Activated CD4-positive, alpha-beta T cell treated with anti-CD3 and anti-CD28 coated beads, Interleukin-2, Interleukin-6, amounts not matched to agents 100 ng/mL and 50 ng/mL, durations not matched to agents 16 hours and 8 hours (primary cell): ENCODE measurements around the gene PRKCQ.

ENCODE experiments used
- DNase-seq: peaks from one replicate; pipeline ENCODE4 v3.0.0-alpha.2; 2020

The PRKCQ gene

GRCh38 chr10:6579904-6580278, at the start of gene PRKCQ:
TSS of gene PRKCQ (minus strand) at chr10:6580276. CDS start at chr10:6515135, 65,141 bp downstream.
- no peak for DNase-seq

DNA sequence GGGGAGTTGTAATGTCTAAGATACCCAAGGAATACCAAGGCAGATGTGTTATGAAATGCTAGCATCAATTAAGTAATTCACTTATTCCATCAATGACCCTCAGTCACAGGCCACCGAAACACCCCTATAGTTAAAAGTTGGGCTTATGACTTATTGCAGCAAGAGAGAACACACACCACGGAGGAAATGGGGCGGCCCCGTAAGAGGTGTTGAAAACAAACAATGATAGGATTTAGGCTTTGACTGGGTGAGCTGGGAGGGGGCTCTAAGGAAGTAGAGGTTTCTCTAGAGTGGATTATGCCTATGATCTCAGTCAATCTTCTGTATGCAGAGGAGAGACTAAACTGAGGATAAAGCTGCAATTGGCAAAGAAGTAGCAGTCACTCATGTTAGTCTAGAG, 45.4 kb upstream of the PRKCQ start:
- no peak for DNase-seq

DNA sequence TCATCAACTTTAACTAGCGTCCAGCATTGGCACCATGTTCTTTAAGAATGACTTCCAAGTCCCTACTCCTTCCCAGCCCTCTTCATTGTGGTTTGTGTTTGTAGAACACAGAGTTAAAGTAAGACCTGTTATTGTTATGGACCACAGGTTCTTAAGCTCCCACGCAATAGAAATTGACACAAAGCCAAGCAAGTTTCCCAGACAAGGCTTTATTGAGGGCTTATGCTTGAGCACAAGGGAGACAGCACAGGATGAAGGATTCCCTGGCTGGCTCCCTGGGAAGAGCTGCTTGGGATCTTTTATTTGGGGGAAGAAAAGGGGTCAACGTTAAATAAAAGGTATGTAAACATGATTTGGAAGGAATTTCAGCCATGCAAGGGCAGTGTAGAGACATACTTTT, 44.3 kb upstream of the PRKCQ start:
- DNase-seq = no peak

DNA sequence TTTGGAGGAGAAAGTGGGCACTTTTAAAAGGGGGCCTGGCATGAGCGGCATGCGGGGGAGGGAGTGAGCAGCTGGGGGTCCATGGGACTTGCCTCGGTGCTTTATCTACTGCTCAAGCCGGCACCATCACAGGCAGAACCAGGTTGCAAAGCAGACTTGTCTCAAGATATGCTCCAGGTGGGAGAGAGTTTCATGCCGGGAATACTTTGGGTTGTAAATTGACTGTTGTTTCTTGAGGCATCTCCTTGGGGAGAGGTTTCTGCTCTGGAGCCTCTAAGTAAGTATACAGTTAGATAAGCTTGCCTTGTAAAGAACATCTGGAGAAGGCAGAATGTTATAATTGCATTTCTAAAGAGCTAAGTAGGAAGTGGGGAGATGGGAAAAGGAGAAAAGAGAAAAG, 42.8 kb upstream of the PRKCQ start:
- DNase-seq = no peak

DNA sequence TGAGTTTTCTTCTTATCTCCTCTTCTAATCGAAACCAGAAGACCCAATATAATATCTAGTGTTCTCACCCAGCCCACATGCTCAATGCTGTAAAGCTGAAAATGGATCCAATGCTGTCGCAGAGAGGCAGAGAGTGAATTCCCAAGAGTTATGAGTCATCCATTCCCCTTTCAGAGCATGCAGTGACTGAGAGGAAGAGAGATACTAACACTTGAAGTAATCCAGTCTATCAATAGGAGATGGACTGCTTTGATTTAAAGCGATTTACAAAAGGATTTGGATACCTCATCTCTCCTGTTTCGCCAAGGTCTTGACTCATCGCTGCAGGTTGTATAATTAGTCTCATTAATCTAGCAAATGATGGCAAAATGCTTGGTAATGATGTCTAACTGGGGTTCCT, 41.5 kb upstream of the PRKCQ start:
- peak; percentile 25 for DNase-seq

DNA sequence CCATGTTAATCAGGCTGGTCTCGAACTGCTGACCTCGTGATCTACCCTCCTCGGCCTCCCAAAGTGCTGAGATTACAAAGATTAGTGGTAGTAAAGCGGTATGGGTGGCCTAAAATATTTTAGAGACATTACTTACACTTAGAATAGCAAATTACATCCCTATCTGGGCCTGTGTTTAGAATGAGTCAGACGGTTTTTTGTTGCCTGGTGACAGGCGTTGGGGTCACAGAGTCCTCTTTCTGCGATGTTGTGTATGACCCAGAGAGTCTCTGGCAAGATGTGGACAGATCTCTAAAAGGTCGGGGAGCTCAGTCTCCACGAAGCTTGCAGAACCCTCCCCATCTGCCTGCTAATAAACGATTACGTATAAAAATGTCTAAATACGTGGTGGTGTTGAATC, 39.6 kb upstream of the PRKCQ start:
- no peak for DNase-seq

GRCh38 chr10:6618340-6618739, 38.3 kb upstream of the PRKCQ start:
- no peak for DNase-seq

DNA sequence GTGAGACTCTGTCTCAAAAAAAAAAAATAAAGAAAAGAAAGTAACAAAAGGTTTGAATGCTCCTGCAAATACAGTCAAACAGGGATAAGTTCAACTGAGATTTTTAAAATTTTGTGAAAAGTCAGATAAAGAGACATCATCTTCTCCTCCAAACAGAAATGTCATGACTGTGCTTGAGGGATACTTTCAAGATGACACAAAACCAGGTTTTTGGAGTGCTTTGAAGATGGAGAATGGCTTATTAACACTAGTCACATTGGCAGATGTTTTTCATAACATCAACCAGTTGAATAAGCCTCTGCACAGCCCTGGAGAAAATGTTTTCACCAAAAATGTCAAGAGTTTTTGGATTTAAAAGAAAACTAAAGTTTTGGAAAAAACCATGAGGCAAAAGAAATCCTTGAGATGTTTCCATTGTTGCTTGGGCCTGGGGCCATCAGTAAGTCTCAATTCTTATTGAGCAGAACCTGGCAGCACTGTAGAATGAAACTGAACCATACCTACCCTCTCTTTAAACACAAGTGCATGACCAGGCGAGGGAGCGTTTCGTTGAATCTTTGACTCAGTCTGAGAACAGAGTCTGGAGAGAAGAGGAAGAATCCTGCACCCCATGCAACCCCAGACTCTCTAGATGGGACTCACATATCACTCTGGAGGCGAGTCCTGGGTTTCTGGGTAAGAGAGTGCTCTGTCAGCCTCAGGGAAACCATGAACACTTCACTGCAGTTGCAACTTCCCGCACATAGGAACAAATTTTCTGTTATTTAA, 37.4 kb upstream of the PRKCQ start:
- peak; percentile 62 for DNase-seq

DNA sequence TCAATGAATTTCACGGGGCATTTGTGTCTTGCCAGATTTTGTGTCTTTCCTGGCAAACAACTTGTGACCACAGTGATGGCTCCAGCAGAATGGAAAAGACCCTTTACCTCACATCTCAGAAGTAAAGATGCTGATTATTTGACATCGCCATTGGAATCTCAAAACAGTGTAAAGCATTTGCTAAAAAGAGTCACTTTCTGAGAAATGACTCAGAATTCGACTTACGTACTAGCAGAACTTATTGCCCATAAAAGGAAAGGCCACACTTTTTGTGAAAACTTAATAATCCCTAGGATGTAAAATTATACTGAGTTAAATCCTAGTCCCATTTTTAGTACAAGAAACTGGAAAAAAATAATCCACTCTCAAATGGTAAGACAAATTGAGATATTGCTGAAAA, 35.9 kb upstream of the PRKCQ start:
- peak; percentile 67 for DNase-seq

GRCh38 chr10:6612371-6612770, 32.3 kb upstream of the PRKCQ start:
- DNase-seq = peak; percentile 59

DNA sequence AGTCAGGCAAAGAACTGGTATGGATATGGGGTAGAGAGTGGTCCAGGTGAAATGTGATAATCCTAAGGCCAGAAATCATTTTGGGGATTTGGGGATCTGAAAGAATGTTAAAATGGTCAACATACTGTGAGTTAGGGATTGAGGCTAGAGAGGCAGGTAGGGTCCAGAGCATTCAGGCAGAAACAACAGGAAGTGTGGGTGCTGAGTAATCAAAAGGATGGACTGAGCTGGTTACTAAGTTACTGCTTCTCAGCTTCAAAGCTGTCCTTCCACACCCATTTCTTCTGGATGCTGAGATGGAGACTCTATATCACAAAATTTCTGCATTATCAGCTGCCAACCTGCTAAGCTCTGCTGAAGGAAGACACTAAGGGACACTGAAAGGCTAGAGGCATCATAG, 30.6 kb upstream of the PRKCQ start:
- no peak for DNase-seq

DNA sequence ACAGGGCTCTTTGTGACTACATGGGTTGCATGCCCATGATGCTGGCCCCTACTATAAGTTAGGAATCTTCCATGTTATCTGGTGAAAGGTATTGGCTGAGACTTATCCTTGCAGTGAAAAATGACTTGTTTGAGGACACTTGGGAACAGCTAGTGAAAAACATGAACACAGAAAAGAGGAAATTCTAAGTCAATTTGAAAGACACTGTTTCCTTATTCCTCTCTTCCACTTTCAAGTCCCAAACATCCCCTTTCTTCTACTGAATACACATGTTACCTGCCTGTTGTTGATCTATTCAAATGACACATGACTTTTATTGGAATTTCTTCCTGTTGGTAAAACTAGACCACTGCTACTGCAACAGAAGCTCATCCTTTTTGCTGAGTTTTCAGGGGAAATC, 29.5 kb upstream of the PRKCQ start:
- no peak for DNase-seq

DNA sequence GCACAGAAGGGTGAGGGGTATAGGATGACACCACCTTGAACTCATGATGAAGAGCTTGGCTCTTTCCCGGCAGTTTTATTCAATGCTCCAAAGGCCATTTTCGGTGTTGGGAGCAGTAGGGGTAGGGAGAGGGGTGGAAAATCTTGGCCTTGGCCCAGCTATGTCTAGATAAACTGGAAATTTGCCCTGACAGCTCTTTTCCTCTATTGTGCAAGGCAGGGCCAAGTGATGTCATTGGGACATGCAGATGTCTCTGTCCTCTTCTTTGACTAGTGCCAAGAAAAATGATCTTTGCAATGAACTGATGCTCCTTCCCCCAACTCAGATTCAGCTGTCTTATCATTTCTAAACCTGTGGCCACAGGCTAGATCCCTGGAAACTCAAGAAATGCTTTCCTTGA, 27.7 kb upstream of the PRKCQ start:
- DNase-seq = no peak

DNA sequence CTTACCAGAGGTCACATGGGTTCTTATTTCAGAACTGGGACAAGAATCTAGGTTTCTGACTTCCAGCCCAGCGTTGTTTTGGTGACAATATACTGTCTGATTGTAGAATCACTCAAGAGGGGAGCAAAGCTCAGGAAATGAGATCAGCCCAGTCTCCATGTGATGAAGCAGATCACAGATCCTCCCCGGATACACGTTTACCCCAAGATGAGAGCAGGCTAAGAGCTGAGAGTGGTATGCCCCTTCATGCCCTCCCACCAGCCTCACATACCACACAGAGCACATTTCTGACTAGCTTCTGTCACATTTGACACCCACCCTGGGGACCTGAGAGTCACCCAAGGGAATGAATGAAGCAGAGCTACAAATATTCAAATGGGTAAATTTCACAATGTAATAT, 27.1 kb upstream of the PRKCQ start:
- DNase-seq = peak; percentile 44

DNA sequence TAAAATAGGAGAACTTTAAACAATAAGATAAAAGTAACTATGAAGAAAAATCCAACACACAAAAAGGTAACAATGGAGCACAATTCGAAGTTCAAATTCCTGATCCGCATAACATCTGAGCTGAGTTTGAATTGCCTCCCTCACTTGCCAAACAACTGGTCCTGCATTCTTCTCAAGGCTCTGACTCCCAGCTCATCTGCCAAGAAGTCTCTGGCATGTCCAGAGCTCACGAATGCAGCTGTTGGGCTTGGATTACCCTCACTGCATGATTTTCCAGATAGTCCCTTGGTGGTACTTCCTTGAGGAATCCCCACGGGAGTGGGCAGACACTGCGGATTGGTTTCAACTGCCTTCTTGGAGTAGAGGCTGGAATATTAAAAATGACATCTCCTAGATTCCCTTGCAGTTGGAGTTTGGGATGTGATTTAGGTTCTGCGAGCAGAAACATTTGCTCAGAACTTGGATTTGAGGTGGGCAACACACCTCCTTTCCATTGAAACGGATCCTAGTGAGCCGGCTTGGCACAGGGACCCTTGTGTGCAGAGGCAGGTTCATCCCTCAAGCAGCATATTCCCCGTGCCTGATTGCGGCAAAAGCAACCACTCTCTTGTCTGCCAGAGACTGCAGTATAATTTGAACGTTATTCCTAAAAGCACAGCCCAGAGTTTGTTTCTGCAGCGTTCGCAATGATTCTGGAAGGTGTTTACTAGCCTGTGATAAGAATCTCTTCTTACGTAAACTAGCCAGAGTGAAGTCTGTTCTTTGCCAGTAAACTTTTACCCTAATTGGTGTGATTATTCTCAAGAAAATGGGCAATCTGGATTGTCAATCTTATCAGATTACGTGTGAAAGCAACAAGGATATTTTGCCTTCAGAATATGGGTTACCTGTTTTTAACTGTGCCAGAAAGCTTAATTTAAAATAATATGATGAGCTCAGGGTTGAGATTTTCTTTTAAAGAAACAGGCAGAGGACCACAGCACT, 23.4 kb upstream of the PRKCQ start:
- DNase-seq = no peak

DNA sequence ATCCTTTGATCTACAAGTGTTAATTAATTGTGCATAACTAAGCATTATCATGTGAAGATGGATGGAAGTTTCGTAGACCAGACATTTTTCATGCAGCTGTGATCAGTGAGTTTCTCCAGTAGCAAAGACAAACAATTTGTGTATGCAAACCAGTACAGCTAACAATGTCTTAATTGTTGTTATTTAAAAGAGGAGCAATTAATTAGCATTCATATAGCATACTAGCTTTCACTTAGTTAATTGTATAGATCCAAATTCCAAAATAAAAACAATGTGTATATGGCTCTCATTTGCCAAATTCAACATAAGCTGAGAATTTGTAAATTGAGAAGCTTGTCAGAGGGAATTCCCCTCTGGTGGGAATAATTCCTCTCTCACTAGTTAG, 22.6 kb upstream of the PRKCQ start:
- no peak for DNase-seq

- DNase-seq = no peak
Observed at GRCh38 chr10:6602026-6602699, 22.1 kb upstream of the PRKCQ start.

DNA sequence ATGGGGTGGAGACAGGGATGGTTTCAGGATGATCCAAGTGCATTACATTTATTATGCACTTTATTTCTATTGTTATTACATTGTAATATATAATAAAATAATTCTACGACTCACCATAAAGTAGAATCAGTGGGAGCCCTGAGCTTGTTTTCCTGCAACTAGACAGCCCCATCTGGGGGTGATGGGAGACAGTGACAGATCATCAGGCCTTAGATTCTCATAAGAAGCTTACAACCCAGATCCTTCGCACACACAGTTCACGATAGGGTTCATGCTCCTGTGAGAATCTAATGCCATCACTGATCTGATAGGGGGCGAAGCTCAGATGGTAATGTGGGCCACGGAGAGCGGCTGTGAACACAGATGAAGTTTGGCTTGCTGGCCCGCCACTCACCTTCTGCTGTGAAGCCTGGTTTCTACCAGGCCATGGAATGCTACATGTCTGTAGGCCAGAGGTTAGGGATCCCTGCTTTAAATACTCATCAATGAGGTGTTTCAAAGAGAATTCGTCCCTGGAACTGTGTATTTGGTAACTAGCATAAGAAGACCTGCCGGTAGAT, 21.2 kb upstream of the PRKCQ start:
- no peak for DNase-seq

DNA sequence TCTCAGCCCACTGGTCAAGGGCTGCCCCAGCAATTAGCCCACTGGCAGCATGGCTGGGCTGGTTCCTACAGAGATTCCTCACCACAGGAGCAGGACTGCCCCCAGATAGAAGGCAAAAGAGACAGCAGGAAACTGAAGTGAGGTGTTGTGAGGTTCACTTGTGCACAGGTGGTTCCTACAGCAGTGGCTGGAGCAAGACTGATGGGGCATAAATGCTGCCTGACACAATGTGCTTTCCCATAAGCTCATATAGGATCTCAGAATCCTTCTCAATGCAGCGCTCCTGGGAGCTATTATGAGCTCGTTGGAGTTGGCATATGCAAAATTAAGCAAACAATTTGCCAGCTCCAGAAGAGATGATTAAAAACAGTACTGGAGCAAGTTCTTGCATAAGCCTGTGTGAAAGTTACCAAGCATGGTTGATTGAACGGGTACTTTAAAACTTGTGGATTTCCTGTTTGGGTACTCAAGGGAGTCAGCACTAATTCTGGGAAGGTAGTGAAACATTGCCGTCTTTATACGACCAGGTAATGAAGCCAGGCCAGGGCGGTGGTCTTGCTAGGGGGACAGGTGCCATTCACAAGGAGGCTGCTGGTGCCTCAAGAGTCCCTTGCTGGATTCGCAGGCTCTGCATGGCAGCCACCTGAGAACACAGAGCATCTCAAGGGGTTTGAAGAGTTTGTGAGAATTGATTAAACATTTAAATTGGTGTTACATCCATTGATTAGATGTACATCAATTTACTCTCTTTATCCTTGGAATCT, 20.3 kb upstream of the PRKCQ start:
- peak; percentile 78 for DNase-seq

DNA sequence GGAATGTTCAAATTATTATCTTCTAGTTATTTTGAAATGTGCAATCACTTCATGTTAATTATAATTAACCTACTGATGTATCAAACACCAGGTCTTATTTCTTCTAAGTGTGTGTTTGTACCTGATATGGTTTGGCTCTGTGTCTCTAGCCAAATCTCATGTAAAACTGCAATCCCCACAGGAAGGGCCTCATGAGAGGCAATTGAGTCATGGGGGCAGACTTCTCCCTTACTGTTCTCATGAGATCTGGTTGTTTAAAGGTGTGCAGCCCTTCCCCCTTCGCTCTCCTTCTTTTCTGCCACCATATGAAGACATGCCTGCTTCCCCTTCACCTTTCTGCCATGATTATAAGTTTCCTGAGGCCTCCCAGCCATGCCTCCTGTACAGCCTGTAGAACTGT, 18.6 kb upstream of the PRKCQ start:
- DNase-seq = no peak

- no peak for DNase-seq
Observed at GRCh38 chr10:6597478-6597877, 17.4 kb upstream of the PRKCQ start.

DNA sequence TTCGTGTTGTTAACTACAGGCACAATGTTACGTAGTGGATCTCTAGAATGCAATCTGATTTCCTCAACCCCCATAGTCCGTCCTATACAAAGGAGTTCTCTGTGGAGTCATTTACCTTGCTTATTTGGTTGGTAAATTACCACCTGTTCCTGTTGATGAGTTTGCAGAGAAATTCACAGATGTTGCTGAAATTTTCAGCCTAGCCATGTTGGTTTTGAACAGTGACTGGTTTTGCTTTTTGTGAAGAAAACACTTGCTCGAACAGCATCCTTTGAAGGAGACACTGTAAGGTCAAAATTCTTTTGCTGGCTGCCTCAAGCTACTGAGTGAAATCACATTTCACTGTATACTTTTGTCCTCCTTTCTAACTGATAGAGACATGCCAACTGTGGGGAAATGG, 15.4 kb upstream of the PRKCQ start:
- DNase-seq = no peak
